GM10266 (cell line): ENCODE results near the gene DDX10.
A peak's percentile ranks its signal among the peaks of the same experiment; 100 is the strongest.

Experiments used
- DNase-seq: peaks from one replicate; pipeline ENCODE4 v3.0.0; 2012; ENCODE audit errors: extremely low spot score
- CTCF ChIP-seq: IDR thresholded peaks from 2 replicates; pipeline ENCODE4 v1.5.1; 2012; ENCODE audit warnings: mild to moderate bottlenecking, low read depth; ENCODE audit not compliant: control insufficient read depth, insufficient read depth; ENCODE audit errors: missing control alignments

Gene DDX10

DNA sequence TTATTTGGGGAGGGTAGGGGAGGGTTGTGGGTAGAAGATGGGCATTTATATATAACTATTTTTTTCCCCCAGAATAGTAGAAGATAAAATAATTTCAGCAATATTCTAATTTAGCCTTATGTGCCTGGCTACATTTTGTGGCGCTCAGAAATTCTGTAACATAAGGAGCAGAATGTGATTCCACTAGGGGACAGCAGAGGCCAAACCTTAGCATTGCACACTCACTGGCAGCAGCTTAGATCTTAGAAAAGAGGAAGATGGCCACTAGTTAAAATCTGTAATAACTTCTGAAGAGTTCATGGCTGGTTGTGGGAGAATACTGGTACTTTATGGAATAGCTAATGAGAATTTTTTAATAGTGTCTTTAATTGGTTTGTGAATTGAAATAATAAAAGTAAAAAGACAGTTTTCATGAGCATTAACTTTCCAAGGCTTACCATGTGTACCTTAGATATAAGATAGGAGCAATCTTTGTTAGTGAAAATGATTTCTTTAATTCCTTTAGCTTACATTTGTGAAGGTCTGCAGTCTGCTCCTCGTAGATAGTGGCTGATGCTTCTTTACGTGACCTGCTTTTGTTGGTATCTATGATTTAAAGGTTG lies 33.1 kb downstream of the DDX10 start:
- peak; percentile 69 for DNase-seq
- TF ChIP-seq CTCF = peak; percentile 91

DNA sequence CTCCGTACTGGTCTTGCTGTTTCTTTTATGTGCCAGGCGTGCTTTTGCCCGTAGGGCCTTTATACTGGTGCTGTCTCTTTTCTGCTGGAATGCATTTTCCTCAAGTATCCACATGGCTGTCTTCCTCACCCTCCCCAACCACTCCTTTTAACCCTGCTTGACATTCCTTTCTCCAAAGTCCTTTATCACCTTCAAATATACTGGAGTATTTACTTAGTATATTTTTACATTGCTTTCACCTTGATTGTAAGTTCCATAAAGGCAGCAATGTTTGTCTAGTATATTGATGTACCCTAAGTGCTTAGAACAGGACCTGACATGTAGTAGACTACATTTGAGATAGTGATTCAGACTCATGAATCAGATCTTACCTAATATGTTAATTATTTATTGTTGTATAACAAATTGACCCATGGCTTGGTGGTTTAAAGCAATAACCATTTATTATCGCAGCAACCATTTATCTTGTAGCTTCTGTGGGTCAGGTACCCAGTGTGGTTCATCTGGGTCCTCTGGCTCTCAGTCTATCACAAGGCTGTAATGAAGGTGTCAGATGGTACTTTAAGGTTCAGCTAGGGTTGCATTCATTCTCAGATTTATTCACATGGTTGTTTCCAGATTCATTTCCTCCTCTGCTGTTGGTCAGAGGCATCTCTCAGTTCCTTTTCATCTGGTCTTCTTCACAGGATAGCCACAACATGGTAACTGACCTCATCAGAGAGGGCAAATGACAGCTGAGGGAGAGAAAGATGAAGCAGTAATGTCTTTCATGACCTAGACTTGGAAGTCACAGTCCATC lies 34.2 kb downstream of the DDX10 start:
- DNase-seq = peak; percentile 30
- TF ChIP-seq CTCF = no peak

- no peak for DNase-seq
- TF ChIP-seq CTCF = no peak
These were observed 39.0 kb downstream of the DDX10 start for GRCh38 chr11:108703916-108704315.

DNA sequence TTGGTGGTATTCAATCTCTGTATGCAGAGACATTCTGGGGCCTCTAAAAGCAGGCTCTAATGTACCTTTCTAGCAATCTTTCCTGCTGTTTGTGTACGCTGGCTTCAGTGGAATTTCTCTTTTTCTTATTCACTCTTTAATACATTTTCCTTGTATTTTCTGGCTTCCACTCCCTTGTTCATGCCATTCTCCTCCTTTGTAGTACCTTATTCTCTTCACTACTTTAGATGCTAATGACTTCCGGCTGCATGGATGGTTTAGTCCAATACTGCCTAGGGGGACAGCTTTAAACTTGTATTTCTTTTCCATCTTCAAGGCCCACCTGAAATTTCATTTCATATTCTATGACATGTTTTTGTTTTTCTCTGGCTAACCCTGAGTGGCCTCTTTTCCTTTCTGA lies 40.2 kb downstream of the DDX10 start:
- DNase-seq = no peak
- no peak for TF ChIP-seq CTCF

DNA sequence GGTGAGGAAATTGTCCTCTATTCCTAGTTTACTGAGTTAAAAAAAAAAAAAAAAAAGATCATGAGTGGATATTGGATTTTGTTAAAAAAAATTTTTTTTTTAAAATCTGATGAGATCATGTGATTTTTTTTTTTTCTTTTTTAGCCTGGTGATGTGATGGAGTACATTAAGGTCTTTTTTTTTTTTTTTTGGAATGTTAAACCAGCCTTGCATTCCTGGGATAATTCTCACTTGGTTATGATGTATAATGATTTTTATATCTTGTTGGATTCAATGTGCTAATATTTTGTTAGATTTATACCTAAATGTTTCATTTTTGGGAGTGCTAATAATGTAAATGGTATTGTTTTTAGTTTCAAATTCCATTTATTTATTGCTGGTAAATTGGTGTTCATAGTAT lies 43.3 kb downstream of the DDX10 start:
- no peak for DNase-seq
- TF ChIP-seq CTCF = no peak

DNA sequence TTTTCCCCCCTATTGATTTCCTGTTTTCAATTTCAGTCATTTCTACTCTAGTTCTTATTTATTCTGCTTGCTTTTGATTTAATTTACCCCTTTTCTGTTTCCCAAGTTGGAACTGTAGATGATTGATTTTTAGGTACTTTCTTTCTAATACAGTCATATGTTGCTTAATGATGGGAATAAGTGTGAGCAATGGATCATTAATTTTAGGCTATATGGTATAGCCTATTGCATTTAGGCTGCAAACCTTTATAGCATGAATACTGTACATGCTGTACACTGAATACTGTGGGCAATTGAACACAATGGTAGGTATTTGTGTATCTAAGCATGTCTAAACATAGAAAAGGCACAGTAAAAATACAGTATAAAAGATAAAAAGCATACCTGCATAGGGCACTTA lies 44.9 kb downstream of the DDX10 start:
- no peak for DNase-seq
- no peak for TF ChIP-seq CTCF

- DNase-seq = peak; percentile 22
- TF ChIP-seq CTCF = no peak
These were observed 48.4 kb downstream of the DDX10 start for GRCh38 chr11:108713076-108713790.
